H1 (cell line): ENCODE data around the gene ATP6V1G3. TPM values are rescaled to one million over a fixed set of nuclear protein-coding genes. Genes with fewer than 3 reads are reported as not detected.

Experiments used
- CTCF ChIA-PET: fragments of 300-600 bp; sonication (Branson Sonifier 250); formaldehyde crosslinking; loops from one replicate; lab custom pipeline; 2021; ENCODE audit not compliant: partially characterized antibody; lab: Charles Lee
- POLR2A ChIA-PET: fragments of 300-600 bp; sonication (Branson Sonifier 250); formaldehyde crosslinking; loops from one replicate; lab custom pipeline; 2021; ENCODE audit warnings: inconsistent platforms; ENCODE audit not compliant: partially characterized antibody; lab: Charles Lee
- DNase-seq, 2 experiments: peaks; one replicate each; pipeline versions ENCODE4 v3.0.0 to v3.0.0-alpha.2; 2010 to 2022; ENCODE audit warnings: low spot score in 2 of 2, low read depth in 1 of 2, mixed read lengths in 1 of 2
- FAIRE-seq: peaks from 2 replicates; lab custom pipeline; 2011; peaks lifted over from hg19 to GRCh38; lab: Jason Lieb, UNC
- H2AFZ ChIP-seq: 2 replicates; pipeline ENCODE4 v1.8.1; 2012; ENCODE audit warnings: low read length, inconsistent platforms
- H2AK5ac ChIP-seq: 2 replicates; pipeline ENCODE4 v1.6.1; 2013; ENCODE audit warnings: low read depth, low read length
- H2BK120ac ChIP-seq: replicated peaks from 2 replicates; pipeline ENCODE3; 2013; ENCODE audit warnings: low read depth, low read length, inconsistent platforms
- H2BK12ac ChIP-seq: 2 replicates; pipeline ENCODE4 v1.6.1; 2013; ENCODE audit warnings: low read depth, low read length
- H2BK15ac ChIP-seq: 2 replicates; pipeline ENCODE4 v1.6.1; 2013; ENCODE audit warnings: low read length
- H2BK20ac ChIP-seq: 2 replicates; pipeline ENCODE4 v1.6.1; 2013; ENCODE audit warnings: low read length
- H2BK5ac ChIP-seq: 2 replicates; pipeline ENCODE4 v1.6.1; 2013; ENCODE audit warnings: low read depth, low read length
- H3K14ac ChIP-seq: 2 replicates; pipeline ENCODE4 v1.6.1; 2013; ENCODE audit warnings: inconsistent platforms; ENCODE audit not compliant: insufficient read length
- H3K18ac ChIP-seq: 2 replicates; pipeline ENCODE4 v1.6.1; 2013; ENCODE audit warnings: low read length; ENCODE audit errors: extremely low read depth
- H3K23ac ChIP-seq: 2 replicates; pipeline ENCODE4 v1.6.1; 2013; ENCODE audit warnings: inconsistent platforms; ENCODE audit not compliant: insufficient read length
- H3K23me2 ChIP-seq: 2 replicates; pipeline ENCODE4 v1.6.1; 2013; ENCODE audit warnings: low read depth, low read length
- H3K27ac ChIP-seq: 2 replicates; pipeline ENCODE4 v1.6.1; 2011; ENCODE audit warnings: low read depth, low read length, inconsistent platforms
- H3K27me3 ChIP-seq, 4 experiments: replicated peaks in 1 of 4; 1 replicate in 1 of 4; 2 replicates in 3 of 4; pipeline versions ENCODE4 v1.6.1 to v1.8.1; 2011 to 2013; ENCODE audit warnings: low read length in 3 of 4, mild to moderate bottlenecking in 3 of 4, inconsistent platforms in 2 of 4, mixed read lengths in 2 of 4, moderate library complexity in 1 of 4; ENCODE audit not compliant: control insufficient read depth in 3 of 4, insufficient read depth in 3 of 4; ENCODE audit errors: extremely low read depth in 1 of 4
- H3K36me3 ChIP-seq, 4 experiments: 2 replicates each; pipeline versions ENCODE4 v1.6.1 to v1.8.1; 2011 to 2013; ENCODE audit warnings: mild to moderate bottlenecking in 4 of 4, low read length in 3 of 4, moderate library complexity in 2 of 4, control low read depth in 1 of 4, inconsistent platforms in 1 of 4; ENCODE audit not compliant: insufficient read depth in 4 of 4, control insufficient read depth in 2 of 4
- H3K4ac ChIP-seq: replicated peaks from 2 replicates; pipeline ENCODE3; 2013; ENCODE audit warnings: low read length, low read depth, mixed read lengths, inconsistent platforms; ENCODE audit not compliant: insufficient read length
- H3K4me1 ChIP-seq, 4 experiments: replicated peaks in 1 of 4; 1 replicate in 1 of 4; 2 replicates in 3 of 4; pipeline versions ENCODE4 v1.6.1 to v1.8.1; 2011 to 2013; ENCODE audit warnings: low read length in 3 of 4, inconsistent platforms in 2 of 4, mixed read lengths in 1 of 4; ENCODE audit not compliant: insufficient read depth in 4 of 4, control insufficient read depth in 3 of 4
- H3K4me2 ChIP-seq, 2 experiments: 2 replicates each; pipeline versions ENCODE4 v1.6.1 to v1.8.1; 2011 to 2013; ENCODE audit warnings: low read depth in 2 of 2, low read length in 2 of 2, control low read depth in 1 of 2, inconsistent platforms in 1 of 2, mild to moderate bottlenecking in 1 of 2; ENCODE audit not compliant: insufficient read depth in 1 of 2
- H3K4me3 ChIP-seq, 4 experiments: fragments of 200-600, 300-600 bp in 1 of 4; sonication (generic), shearing (Covaris generic), sonication (Bioruptor Twin) in 1 of 4; 2 replicates each; pipeline versions ENCODE4 v1.5.1 to v1.8.1; 2011 to 2016; ENCODE audit warnings: low read length in 4 of 4, low read depth in 3 of 4, control low read depth in 2 of 4, inconsistent platforms in 2 of 4, mild to moderate bottlenecking in 2 of 4, mixed read lengths in 1 of 4, moderate library complexity in 1 of 4; ENCODE audit not compliant: insufficient read depth in 2 of 4; ENCODE audit errors: extremely low read depth in 1 of 4
- H3K56ac ChIP-seq: replicated peaks from 2 replicates; pipeline ENCODE3; 2013; ENCODE audit warnings: low read depth, mild to moderate bottlenecking, mixed read lengths, low read length, inconsistent platforms; ENCODE audit not compliant: insufficient read length
- H3K79me1 ChIP-seq: 2 replicates; pipeline ENCODE4 v1.6.1; 2013; ENCODE audit warnings: low read depth, low read length, control low read depth
- H3K79me2 ChIP-seq, 2 experiments: 2 replicates each; pipeline versions ENCODE4 v1.6.1 to v1.8.1; 2012 to 2013; ENCODE audit warnings: low read length in 2 of 2, mild to moderate bottlenecking in 2 of 2, inconsistent platforms in 1 of 2; ENCODE audit not compliant: insufficient read depth in 2 of 2, control insufficient read depth in 1 of 2
- H3K9ac ChIP-seq, 4 experiments: replicated peaks in 1 of 4; 1 replicate in 1 of 4; 2 replicates in 3 of 4; pipeline versions ENCODE4 v1.6.1 to v1.8.1; 2011 to 2013; ENCODE audit warnings: low read depth in 3 of 4, low read length in 3 of 4, control low read depth in 2 of 4, mild to moderate bottlenecking in 2 of 4, moderate library complexity in 2 of 4, inconsistent platforms in 1 of 4; ENCODE audit errors: extremely low read depth in 1 of 4
- H3K9me3 ChIP-seq, 2 experiments: 2 replicates each; pipeline versions ENCODE4 v1.6.1 to v1.8.1; 2012 to 2013; ENCODE audit warnings: mild to moderate bottlenecking in 2 of 2, moderate library complexity in 2 of 2, control low read depth in 1 of 2, inconsistent platforms in 1 of 2, low read depth in 1 of 2, low read length in 1 of 2, mixed read lengths in 1 of 2; ENCODE audit not compliant: insufficient read depth in 2 of 2
- H4K20me1 ChIP-seq, 2 experiments: replicated peaks in 1 of 2; 2 replicates each; pipeline versions ENCODE3 to v1.8.1; 2011 to 2013; ENCODE audit warnings: inconsistent platforms in 2 of 2, low read length in 2 of 2, mild to moderate bottlenecking in 1 of 2; ENCODE audit not compliant: insufficient read depth in 2 of 2, control insufficient read depth in 1 of 2
- H4K5ac ChIP-seq: 2 replicates; pipeline ENCODE4 v1.6.1; 2013; ENCODE audit warnings: low read length, low read depth, mixed read lengths, inconsistent platforms; ENCODE audit not compliant: insufficient read length
- H4K8ac ChIP-seq: 2 replicates; pipeline ENCODE4 v1.8.0; 2013; ENCODE audit warnings: mild to moderate bottlenecking, moderate library complexity, low read length, inconsistent platforms; ENCODE audit not compliant: insufficient read depth; ENCODE audit errors: extremely low read depth
- H4K91ac ChIP-seq: replicated peaks from 2 replicates; pipeline ENCODE3; 2013; ENCODE audit warnings: low read length, mixed read lengths, inconsistent platforms; ENCODE audit not compliant: insufficient read length
- CEBPB ChIP-seq: IDR thresholded peaks from 2 replicates; pipeline ENCODE4 v1.6.1; 2012; ENCODE audit warnings: low read depth, low read length
- CHD1 ChIP-seq: IDR thresholded peaks from 2 replicates; pipeline ENCODE4 v1.6.1; 2012; ENCODE audit warnings: low read depth, low read length, improper control_type of control experiment
- JUN ChIP-seq: IDR thresholded peaks from 2 replicates; pipeline ENCODE4 v1.6.1; 2011; ENCODE audit warnings: low read depth, mild to moderate bottlenecking, improper control_type of control experiment, low read length
- WGBS, 2 experiments: shearing (Covaris generic) in 1 of 2; methylation state at CpG; one replicate each; pipeline versions ENCODE4 v1.1.6 to v1.1.7; 2013 to 2015; ENCODE audit warnings: low lambda C conversion rate in 2 of 2, mixed read lengths in 2 of 2, inconsistent platforms in 1 of 2, low coverage in 1 of 2, missing lambda C conversion rate in 1 of 2; ENCODE audit not compliant: insufficient replicate concordance in 2 of 2, insufficient coverage in 1 of 2, insufficient read length in 1 of 2; ENCODE audit errors: extremely low coverage in 1 of 2, missing lambda C conversion rate in 1 of 2; 5-methylcytosine and 5-hydroxymethylcytosine counted together
- polyA plus RNA-seq, 7 experiments: library from polyadenylated mRNA; depleted of rRNA in 3 of 7; stranded (reverse) in 5 of 7; unstranded in 2 of 7; fragments of >200 nt in 5 of 7; fragments of 200-250 nt in 2 of 7; gene quantifications; 1 replicate in 5 of 7; 2 replicates in 1 of 7; 4 replicates in 1 of 7; pipeline versions ENCODE4 v1.2.1 to v1.2.3, GENCODE V29; 2011 to 2013; ENCODE audit warnings: missing spikeins in 2 of 7, mixed read lengths in 2 of 7
- total RNA-seq: library from RNA; stranded (reverse); fragmentation: NEBNext Ultra II Directional; extraction: Animal tissue kit (Norgen Biotek cat#: 25700); gene quantifications from 2 replicates; pipeline ENCODE4 v1.2.1, GENCODE V29; 2021

ATP6V1G3 gene
- total and polyA plus RNA-seq, 2 of the 8 experiments (the other 6 are each of a cell fraction or from before 2014, with no cell fraction given) = not detected

DNA sequence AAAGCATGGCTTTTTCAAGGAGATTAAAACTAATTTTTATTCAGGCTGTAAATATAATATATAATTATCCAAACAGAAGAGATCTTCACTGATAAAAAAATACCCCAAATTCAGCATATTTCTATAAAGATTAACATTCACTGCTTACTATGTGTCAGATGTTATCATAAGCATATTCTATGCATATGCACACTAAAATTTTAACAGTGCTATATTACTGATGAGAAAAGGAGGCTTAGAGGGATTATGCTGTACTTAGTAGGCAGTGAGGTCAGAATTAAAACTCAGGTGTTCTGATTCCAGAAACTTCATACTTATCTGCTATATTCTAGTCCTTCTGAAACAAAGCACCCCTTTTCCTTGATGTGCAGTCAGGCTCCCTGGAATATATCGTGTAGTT, 33.8 kb upstream of the ATP6V1G3 start:
- H2BK12ac ChIP-seq = no peak overlapping the region
- H2AK5ac ChIP-seq = no peak overlapping the region
- no peak overlapping the region for H2BK15ac ChIP-seq
- H3K4ac ChIP-seq = no peak overlapping the region
- H3K4me1 ChIP-seq = no peaks in the 10 kb centered on the region
- H3K9me3 ChIP-seq = no peaks in the 10 kb centered on the region
- H3K79me2 ChIP-seq = no peaks in the 10 kb centered on the region
- H3K27ac ChIP-seq = no peak overlapping the region
- H4K91ac ChIP-seq = no peak overlapping the region
- H4K8ac ChIP-seq = no peak overlapping the region
- TF ChIP-seq CEBPB = no peak
- TF ChIP-seq CHD1 = no peak
- no peak for TF ChIP-seq JUN
- H2AFZ ChIP-seq = no peak overlapping the region
- H3K9ac ChIP-seq = no peak overlapping the region
- no peak overlapping the region for H2BK20ac ChIP-seq
- no peak overlapping the region for H3K18ac ChIP-seq
- 94% methylated on average over 1 of the region's 1 CpG; no CpG with 5 or more reads in 1 of the 2 experiments for WGBS, 2 experiments
- no peak overlapping the region for H3K4me2 ChIP-seq
- no peak overlapping the region for H3K4me3 ChIP-seq
- no peaks in the 10 kb centered on the region for H3K23me2 ChIP-seq
- no peak overlapping the region for H2BK120ac ChIP-seq
- H3K36me3 ChIP-seq = no peaks in the 10 kb centered on the region
- FAIRE-seq = no peak
- no peak overlapping the region for H3K14ac ChIP-seq
- no peaks in the 10 kb centered on the region for H4K20me1 ChIP-seq
- H3K79me1 ChIP-seq = no peaks in the 10 kb centered on the region
- H3K56ac ChIP-seq = no peak overlapping the region
- CTCF ChIA-PET = no interaction called here
- H4K5ac ChIP-seq = no peak overlapping the region
- H2BK5ac ChIP-seq = no peak overlapping the region
- POLR2A ChIA-PET = no interaction called here
- no peak for DNase-seq
- H3K27me3 ChIP-seq = no peaks in the 10 kb centered on the region
- no peak overlapping the region for H3K23ac ChIP-seq
